Activated T-helper 9 cell treated with anti-CD3 and anti-CD28 coated beads, Interleukin-2, amount 50 U/mL, for 16 hours (primary cell): ENCODE results near the gene USP17L20.
"Not testable (repeated sequence)": the region's sequence is repeated elsewhere in the genome, so short reads cannot be mapped to it uniquely, and the experiment has no call there.

Experiments
- DNase-seq: peaks from one replicate; pipeline ENCODE4 v3.0.0-alpha.2; 2020; ENCODE audit warnings: low read depth

USP17L20 gene

DNA sequence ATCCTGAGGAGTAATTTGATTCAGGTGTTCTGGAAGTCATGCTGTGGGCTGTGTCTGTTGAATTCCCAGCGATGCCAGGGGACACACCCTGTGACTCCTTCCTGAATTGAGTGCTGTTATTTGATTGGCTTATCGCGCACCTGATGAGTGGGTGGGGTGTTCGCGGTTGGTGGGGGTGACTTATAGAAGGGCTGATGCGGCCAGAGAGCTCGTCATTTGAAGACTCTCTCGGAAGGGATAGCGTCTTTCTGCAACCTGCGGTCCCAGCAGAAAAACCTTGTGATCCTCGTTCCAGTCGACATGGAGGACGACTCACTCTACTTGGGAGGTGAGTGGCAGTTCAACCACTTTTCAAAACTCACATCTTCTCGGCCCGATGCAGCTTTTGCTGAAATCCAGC is at the start of gene USP17L20:
Gene USP17L20, plus strand, starts transcription at position 301 of the 400 bp plus-strand sequence. Its CDS starts 0 bp downstream, at position 301.
- not testable (repeated sequence) for DNase-seq

GRCh38 chr4:9210357-9210756 is 47.6 kb upstream of the USP17L20 start, which contains the start of gene USP17L10:
USP17L10 (plus strand) TSS chr4:9210657; CDS start chr4:9210657, 0 bp downstream.
- not testable (repeated sequence) for DNase-seq

DNA sequence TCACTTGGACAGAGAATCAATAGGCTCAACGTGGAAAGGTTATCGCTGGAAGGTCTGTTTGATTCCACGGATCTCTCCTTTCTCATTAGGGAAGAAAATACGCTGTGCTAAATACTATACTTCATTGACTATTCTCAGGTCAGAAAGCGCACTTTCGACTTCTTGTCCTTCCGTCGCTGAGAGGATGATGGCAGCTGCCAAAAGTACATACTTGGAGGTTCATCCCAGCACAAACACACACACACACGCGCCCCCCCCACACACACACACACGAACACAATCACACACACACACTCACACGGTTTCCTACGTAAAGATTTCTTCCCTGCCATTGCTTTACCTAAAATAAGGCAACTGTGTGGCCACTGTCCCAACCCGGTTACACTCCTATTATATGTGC is 43.2 kb upstream of the USP17L20 start:
- not testable (repeated sequence) for DNase-seq

DNA sequence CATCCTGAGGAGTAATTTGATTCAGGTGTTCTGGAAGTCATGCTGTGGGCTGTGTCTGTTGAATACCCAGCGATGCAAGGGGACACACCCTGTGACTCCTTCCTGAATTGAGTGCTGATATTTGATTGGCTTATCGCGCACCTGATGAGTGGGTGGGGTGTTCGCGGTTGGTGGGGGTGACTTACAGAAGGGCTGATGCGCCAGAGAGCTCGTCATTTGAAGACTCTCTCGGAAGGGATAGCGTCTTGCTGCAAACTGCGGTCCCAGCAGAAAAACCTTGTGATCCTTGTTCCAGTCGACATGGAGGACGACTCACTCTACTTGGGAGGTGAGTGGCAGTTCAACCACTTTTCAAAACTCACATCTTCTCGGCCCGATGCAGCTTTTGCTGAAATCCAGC is 42.8 kb upstream of the USP17L20 start, which contains the start of gene USP17L11:
Gene USP17L11, plus strand, starts transcription at position 301 of the 400 bp plus-strand sequence. Its CDS starts 0 bp downstream, at position 301.
- not testable (repeated sequence) for DNase-seq

DNA sequence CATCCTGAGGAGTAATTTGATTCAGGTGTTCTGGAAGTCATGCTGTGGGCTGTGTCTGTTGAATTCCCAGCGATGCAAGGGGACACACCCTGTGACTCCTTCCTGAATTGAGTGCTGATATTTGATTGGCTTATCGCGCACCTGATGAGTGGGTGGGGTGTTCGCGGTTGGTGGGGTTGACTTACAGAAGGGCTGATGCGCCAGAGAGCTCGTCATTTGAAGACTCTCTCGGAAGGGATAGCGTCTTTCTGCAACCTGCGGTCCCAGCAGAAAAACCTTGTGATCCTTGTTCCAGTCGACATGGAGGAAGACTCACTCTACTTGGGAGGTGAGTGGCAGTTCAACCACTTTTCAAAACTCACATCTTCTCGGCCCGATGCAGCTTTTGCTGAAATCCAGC is 38.1 kb upstream of the USP17L20 start, which contains the start of gene USP17L12:
Gene USP17L12, plus strand, starts transcription at position 301 of the 400 bp plus-strand sequence. Its CDS starts 0 bp downstream, at position 301.
- not testable (repeated sequence) for DNase-seq

GRCh38 chr4:9224596-9224995 is 33.3 kb upstream of the USP17L20 start, which contains the start of gene USP17L13:
USP17L13 (plus strand) TSS chr4:9224896; CDS start chr4:9224896, 0 bp downstream.
- DNase-seq, result not testable (repeated sequence)

DNA sequence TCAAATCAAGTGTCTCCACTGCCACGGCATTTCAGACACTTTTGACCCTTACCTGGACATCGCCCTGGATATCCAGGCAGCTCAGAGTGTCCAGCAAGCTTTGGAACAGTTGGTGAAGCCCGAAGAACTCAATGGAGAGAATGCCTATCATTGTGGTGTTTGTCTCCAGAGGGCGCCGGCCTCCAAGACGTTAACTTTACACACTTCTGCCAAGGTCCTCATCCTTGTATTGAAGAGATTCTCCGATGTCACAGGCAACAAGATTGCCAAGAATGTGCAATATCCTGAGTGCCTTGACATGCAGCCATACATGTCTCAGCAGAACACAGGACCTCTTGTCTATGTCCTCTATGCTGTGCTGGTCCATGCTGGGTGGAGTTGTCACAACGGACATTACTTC is 27.7 kb upstream of the USP17L20 start:
- not testable (repeated sequence) for DNase-seq

GRCh38 chr4:9234085-9234484 is 23.8 kb upstream of the USP17L20 start, which contains the start of gene USP17L15:
USP17L15 (plus strand) TSS chr4:9234385; CDS start chr4:9234385, 0 bp downstream.
- DNase-seq, result not testable (repeated sequence)

DNA sequence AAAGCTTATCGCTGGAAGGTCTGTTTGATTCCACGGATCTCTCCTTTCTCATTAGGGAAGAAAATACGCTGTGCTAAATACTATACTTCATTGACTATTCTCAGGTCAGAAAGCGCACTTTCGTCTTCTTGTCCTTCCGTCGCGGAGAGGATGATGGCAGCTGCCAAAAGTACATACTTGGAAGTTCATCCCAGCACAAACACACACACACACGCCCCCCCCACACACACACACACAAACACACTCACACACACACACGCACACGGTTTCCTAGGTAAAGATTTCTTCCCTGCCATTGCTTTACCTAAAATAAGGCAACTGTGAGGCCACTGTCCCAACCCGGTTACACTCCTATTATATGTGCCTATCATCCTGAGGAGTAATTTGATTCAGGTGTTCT is 19.5 kb upstream of the USP17L20 start:
- not testable (repeated sequence) for DNase-seq

- DNase-seq, result not testable (repeated sequence)
These were observed 14.3 kb upstream of the USP17L20 start, which contains the start of gene USP17L17 for GRCh38 chr4:9243579-9243978. USP17L17 (plus strand) TSS chr4:9243879; CDS start chr4:9243879, 0 bp downstream.

DNA sequence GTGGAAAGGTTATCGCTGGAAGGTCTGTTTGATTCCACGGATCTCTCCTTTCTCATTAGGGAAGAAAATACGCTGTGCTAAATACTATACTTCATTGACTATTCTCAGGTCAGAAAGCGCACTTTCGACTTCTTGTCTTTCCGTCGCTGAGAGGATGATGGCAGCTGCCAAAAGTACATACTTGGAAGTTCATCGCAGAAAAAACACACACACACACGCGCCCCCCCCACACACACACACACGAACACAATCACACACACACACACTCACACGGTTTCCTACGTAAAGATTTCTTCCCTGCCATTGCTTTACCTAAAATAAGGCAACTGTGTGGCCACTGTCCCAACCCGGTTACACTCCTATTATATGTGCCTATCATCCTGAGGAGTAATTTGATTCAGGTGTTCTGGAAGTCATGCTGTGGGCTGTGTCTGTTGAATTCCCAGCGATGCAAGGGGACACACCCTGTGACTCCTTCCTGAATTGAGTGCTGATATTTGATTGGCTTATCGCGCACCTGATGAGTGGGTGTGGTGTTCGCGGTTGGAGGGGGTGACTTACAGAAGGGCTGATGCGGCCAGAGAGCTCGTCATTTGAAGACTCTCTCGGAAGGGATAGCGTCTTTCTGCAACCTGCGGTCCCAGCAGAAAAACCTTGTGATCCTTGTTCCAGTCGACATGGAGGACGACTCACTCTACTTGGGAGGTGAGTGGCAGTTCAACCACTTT is 9.8 kb upstream of the USP17L20 start, which contains the start of gene USP17L18:
Gene USP17L18, plus strand, starts transcription at position 678 of the 728 bp plus-strand sequence. Its CDS starts 0 bp downstream, at position 678.
- peak; percentile 1 for DNase-seq

DNA sequence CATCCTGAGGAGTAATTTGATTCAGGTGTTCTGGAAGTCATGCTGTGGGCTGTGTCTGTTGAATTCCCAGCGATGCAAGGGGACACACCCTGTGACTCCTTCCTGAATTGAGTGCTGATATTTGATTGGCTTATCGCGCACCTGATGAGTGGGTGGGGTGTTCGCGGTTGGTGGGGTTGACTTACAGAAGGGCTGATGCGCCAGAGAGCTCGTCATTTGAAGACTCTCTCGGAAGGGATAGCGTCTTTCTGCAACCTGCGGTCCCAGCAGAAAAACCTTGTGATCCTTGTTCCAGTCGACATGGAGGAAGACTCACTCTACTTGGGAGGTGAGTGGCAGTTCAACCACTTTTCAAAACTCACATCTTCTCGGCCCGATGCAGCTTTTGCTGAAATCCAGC is 4.8 kb upstream of the USP17L20 start, which contains the start of gene USP17L19:
Gene USP17L19, plus strand, starts transcription at position 301 of the 400 bp plus-strand sequence. Its CDS starts 0 bp downstream, at position 301.
- not testable (repeated sequence) for DNase-seq

GRCh38 chr4:9262572-9262971 is 4.6 kb downstream of the USP17L20 start, which contains the start of gene USP17L21:
USP17L21 (plus strand) TSS chr4:9262872; CDS start chr4:9262872, 0 bp downstream.
- DNase-seq, result not testable (repeated sequence)

GRCh38 chr4:9267319-9267718 is 9.4 kb downstream of the USP17L20 start, which contains the start of gene USP17L22:
USP17L22 (plus strand) TSS chr4:9267619; CDS start chr4:9267619, 0 bp downstream.
- not testable (repeated sequence) for DNase-seq

DNA sequence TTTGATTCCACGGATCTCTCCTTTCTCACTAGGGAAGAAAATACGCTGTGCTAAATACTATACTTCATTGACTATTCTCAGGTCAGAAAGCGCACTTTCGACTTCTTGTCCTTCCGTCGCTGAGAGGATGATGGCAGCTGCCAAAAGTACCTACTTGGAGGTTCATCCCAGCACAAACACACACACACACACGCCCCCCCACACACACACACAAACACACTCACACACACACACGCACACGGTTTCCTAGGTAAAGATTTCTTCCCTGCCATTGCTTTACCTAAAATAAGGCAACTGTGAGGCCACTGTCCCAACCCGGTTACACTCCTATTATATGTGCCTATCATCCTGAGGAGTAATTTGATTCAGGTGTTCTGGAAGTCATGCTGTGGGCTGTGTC is 13.8 kb downstream of the USP17L20 start:
- peak; percentile 1 for DNase-seq
